AG09319 (cell line): ENCODE data around the gene ZBTB20.

ENCODE experiments used
- DNase-seq: peaks from one replicate; pipeline ENCODE4 v3.0.0-alpha.2; 2010; ENCODE audit warnings: low read depth; ENCODE audit errors: extremely low read depth
- CTCF ChIP-seq: IDR thresholded peaks from 2 replicates; pipeline ENCODE4 v1.5.1; 2011; ENCODE audit warnings: low read depth, mild to moderate bottlenecking, inconsistent platforms, low read length, moderate library complexity

The ZBTB20 gene

GRCh38 chr3:115165701-115166100 is 18.6 kb upstream of the ZBTB20 start:
- DNase-seq, result no peak
- TF ChIP-seq CTCF, result no peak

GRCh38 chr3:115165266-115165665 is 18.2 kb upstream of the ZBTB20 start:
- no peak for TF ChIP-seq CTCF
- no peak for DNase-seq

GRCh38 chr3:115164374-115165221 is 17.5 kb upstream of the ZBTB20 start:
- no peak for DNase-seq
- TF ChIP-seq CTCF, result no peak

- TF ChIP-seq CTCF, result no peak
- DNase-seq, result no peak
Measured at GRCh38 chr3:115162759-115163158, 15.7 kb upstream of the ZBTB20 start.

- TF ChIP-seq CTCF, result no peak
- DNase-seq, result no peak
Measured at GRCh38 chr3:115161866-115162265, 14.8 kb upstream of the ZBTB20 start.

GRCh38 chr3:115161168-115161834 is 14.2 kb upstream of the ZBTB20 start:
- DNase-seq, result no peak
- no peak for TF ChIP-seq CTCF

- TF ChIP-seq CTCF, result no peak
Measured at GRCh38 chr3:115160295-115160694, 13.2 kb upstream of the ZBTB20 start.

More at GRCh38 chr3:115160295-115160694, 13.2 kb upstream of the ZBTB20 start:
- no peak for DNase-seq
